GM12873 (cell line): Measurements from ENCODE around the gene RPUSD1.
A peak's percentile ranks its signal among the peaks of the same experiment; 100 is the strongest.

Experiments
- TF ChIP-seq, protein P1 (sequence below): IDR thresholded peaks from 2 replicates; pipeline ENCODE4 v1.5.1; 2012; ENCODE audit warnings: low read depth, mild to moderate bottlenecking, moderate library complexity, low read length, control low read depth; ENCODE audit not compliant: insufficient read depth; ENCODE audit errors: missing control alignments

Gene RPUSD1

DNA sequence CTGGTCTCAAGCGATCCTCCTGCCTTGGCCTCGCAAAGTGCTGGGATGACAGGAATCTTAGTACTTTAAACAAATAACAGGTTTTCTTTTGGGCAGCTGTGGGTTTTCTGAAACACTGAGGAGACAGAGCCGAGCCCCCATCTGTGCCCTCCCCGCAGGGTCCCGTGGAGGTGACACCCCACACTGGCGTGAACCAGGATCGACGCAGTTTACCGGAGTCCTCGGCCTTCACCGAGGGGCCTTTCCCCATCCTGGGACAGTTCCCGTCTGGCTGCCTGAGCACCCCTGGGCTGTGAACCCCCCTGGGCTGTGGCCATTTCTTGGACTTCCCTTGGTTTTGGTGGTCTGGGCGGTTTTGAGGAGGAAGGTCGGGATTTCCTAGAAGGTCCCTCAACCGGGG, 27.7 kb upstream of the RPUSD1 start:
- TF ChIP-seq, protein P1, sequence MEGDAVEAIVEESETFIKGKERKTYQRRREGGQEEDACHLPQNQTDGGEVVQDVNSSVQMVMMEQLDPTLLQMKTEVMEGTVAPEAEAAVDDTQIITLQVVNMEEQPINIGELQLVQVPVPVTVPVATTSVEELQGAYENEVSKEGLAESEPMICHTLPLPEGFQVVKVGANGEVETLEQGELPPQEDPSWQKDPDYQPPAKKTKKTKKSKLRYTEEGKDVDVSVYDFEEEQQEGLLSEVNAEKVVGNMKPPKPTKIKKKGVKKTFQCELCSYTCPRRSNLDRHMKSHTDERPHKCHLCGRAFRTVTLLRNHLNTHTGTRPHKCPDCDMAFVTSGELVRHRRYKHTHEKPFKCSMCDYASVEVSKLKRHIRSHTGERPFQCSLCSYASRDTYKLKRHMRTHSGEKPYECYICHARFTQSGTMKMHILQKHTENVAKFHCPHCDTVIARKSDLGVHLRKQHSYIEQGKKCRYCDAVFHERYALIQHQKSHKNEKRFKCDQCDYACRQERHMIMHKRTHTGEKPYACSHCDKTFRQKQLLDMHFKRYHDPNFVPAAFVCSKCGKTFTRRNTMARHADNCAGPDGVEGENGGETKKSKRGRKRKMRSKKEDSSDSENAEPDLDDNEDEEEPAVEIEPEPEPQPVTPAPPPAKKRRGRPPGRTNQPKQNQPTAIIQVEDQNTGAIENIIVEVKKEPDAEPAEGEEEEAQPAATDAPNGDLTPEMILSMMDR = no peak

GRCh38 chr16:814974-815373, 26.8 kb upstream of the RPUSD1 start:
- TF ChIP-seq, protein P1 = no peak

DNA sequence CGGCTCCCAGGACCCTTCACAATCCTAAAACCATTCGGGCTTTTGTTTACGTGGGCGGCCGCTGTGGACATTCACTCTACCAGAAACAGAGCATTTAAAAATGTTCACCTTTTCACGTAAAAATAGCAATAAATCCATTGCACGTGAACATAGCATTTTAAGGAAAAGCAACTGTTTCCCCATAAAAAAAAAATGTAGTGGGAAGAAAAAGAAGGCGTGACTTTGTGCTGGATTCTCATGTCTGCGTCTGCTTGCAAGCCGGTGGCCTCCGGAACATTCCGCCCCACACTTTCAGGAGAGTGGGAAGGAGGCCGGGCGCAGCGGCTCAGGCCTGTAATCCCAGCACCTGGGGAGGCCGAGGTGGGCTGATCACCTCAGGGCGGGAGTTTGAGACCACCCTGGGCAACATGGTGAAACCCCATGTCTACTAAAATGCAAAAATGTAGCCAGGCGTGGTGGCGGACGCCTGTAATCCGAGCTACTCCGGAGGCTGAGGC, 25.8 kb upstream of the RPUSD1 start:
- TF ChIP-seq, protein P1 = no peak

GRCh38 chr16:813204-813915, 25.2 kb upstream of the RPUSD1 start:
- TF ChIP-seq, protein P1 = peak; percentile 60

DNA sequence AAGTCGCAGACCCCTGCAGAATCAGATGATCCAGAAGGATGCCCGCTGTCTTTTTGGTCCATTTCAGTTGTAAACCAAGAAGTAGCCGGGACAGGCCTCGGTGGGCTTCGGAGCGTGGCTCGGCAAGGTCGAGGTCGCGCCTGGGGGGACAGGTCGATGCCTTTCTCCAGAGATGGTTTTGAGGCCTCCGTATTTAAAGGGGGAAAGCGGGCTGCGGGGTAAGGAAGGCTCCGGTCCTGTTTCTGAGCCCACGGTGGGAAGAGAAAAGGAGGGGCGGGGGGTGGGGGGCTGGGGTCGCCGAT, 19.9 kb upstream of the RPUSD1 start:
- TF ChIP-seq, protein P1 = no peak

DNA sequence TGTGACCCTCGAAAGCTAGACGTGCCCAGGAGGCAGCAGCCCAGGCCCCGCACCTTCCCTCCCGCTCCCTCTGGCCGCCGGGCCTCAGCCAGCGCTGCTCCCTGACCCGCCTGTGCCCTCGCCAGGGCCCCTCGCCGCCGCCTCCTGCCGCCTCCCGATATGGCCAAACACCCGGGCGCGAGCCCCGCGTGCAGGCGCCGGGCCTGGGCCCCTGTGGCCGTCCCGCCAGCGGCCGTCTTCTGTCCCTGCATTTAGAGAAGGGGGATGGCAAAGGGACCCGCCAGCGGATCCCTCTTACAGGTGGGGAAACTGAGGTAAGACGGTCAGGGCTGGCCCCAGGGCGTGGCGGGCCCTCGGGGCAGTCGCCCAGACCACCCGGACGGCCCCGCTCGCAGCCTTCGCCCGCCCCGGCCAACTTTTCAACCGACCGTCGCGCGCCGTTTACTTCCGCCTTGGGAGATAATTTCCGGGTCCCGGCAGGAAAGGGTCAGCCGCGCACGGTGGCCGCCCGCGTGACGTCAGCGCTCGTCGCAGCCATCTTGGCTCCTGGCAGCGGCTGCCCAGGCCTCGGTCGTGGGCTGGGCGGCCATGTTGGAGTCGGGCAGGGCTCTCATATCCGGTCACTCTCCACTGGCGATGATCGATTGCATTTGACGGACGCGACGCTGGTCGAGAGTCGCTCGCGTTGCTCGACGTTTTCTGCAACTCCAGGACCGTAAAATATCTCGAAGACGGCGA, 19.3 kb upstream of the RPUSD1 start:
- TF ChIP-seq, protein P1 = no peak

DNA sequence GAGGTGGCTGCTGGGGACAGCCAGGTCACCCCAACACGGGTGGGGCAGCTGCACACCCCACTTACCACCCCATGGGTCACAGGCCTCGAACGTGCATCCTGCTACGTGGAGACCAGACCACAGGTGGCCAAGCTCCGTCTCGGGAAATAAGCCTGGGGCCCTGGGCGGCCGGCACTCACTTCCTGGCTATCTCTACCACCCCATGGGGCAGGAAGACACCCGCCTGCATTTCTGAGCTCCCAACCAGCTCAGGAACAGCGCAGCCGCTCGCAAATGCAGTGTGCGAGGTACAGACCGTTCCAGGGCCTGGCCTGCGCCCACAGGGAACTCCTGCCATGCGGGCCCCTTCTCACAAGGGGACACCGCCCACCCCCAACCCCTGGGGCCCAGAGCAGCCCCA, 17.3 kb upstream of the RPUSD1 start:
- TF ChIP-seq, protein P1 = no peak
